HepG2 (cell line): ENCODE measurements around the gene ORC1. TPM values are rescaled to one million over a fixed set of nuclear protein-coding genes. Genes with fewer than 3 reads are reported as not detected.

Experiments used
- ARNT ChIP-seq: fragments of 450-650 bp; IDR thresholded peaks from 2 replicates; pipeline ENCODE4 v1.6.1; 2017
- BRCA1 ChIP-seq: sonication (generic); formaldehyde crosslinking; IDR thresholded peaks from 2 replicates; pipeline ENCODE4 v1.4.0; 2020; ENCODE audit warnings: missing genetic modification reagents
- ETS1 ChIP-seq: sonication (generic); formaldehyde crosslinking; IDR thresholded peaks from 2 replicates; pipeline ENCODE4 v1.4.0; 2020; ENCODE audit warnings: missing genetic modification reagents
- EZH2 ChIP-seq: conservative IDR thresholded peaks from 2 replicates; pipeline ENCODE4 v1.6.1; 2012; ENCODE audit warnings: mild to moderate bottlenecking, low read depth, low read length, moderate library complexity
- HOXA5 ChIP-seq: sonication (generic); formaldehyde crosslinking; IDR thresholded peaks from 2 replicates; pipeline ENCODE4 v1.4.0; 2020; ENCODE audit warnings: missing genetic modification reagents
- MAX ChIP-seq: IDR thresholded peaks from 2 replicates; pipeline ENCODE4 v1.6.1; 2012; ENCODE audit warnings: inconsistent platforms
- MAZ ChIP-seq, 2 experiments: sonication (generic) in 1 of 2; formaldehyde crosslinking in 1 of 2; IDR thresholded peaks; 2 replicates each; pipeline versions ENCODE4 v1.5.0 to v1.6.1; 2012 to 2020; ENCODE audit warnings: low read depth in 2 of 2, mild to moderate bottlenecking in 2 of 2, borderline replicate concordance in 1 of 2, improper control_type of control experiment in 1 of 2, low read length in 1 of 2, missing genetic modification reagents in 1 of 2, moderate library complexity in 1 of 2
- MLLT10 ChIP-seq: sonication (generic); formaldehyde crosslinking; IDR thresholded peaks from 2 replicates; pipeline ENCODE4 v1.4.0; 2020; ENCODE audit warnings: missing genetic modification reagents
- NCOA2 ChIP-seq: sonication (generic); formaldehyde crosslinking; IDR thresholded peaks from 2 replicates; pipeline ENCODE4 v1.8.0; 2022; ENCODE audit warnings: inconsistent platforms
- NCOA5 ChIP-seq: sonication (generic); formaldehyde crosslinking; IDR thresholded peaks from 2 replicates; pipeline ENCODE4 v1.4.0; 2020; ENCODE audit warnings: missing genetic modification reagents
- NFE2 ChIP-seq: sonication (generic); formaldehyde crosslinking; IDR thresholded peaks from 2 replicates; pipeline ENCODE4 v1.4.0; 2020; ENCODE audit warnings: missing genetic modification reagents
- PLRG1 ChIP-seq: fragments of 450-650 bp; conservative IDR thresholded peaks from 2 replicates; pipeline ENCODE4 v1.6.1; 2016
- POLR2AphosphoS2 ChIP-seq: IDR thresholded peaks from 2 replicates; pipeline ENCODE4 v1.6.1; 2011; ENCODE audit warnings: low read depth, low read length, improper control_type of control experiment
- REPIN1 ChIP-seq: sonication (generic); formaldehyde crosslinking; IDR thresholded peaks from 2 replicates; pipeline ENCODE4 v1.8.0; 2022; ENCODE audit warnings: missing genetic modification reagents, low read depth, mild to moderate bottlenecking, borderline replicate concordance
- SOX6 ChIP-seq, 2 experiments: fragments of 450-650 bp in 1 of 2; sonication (generic) in 1 of 2; formaldehyde crosslinking in 1 of 2; IDR thresholded peaks; 2 replicates each; pipeline versions ENCODE4 v1.4.0 to v1.6.1; 2017 to 2020; ENCODE audit warnings: antibody characterized with exemption in 1 of 2, mild to moderate bottlenecking in 1 of 2, missing genetic modification reagents in 1 of 2
- STAT5B ChIP-seq: sonication (generic); formaldehyde crosslinking; IDR thresholded peaks from 2 replicates; pipeline ENCODE4 v1.4.0; 2020; ENCODE audit warnings: missing genetic modification reagents
- SYNCRIP ChIP-seq: fragments of 200-400 bp; formaldehyde crosslinking; IDR thresholded peaks from 2 replicates; pipeline ENCODE4 v1.6.1; 2018; ENCODE audit warnings: mild to moderate bottlenecking, low read depth, low read length; ENCODE audit not compliant: insufficient read depth
- YEATS4 ChIP-seq: sonication (generic); formaldehyde crosslinking; IDR thresholded peaks from 2 replicates; pipeline ENCODE4 v1.4.0; 2020; ENCODE audit warnings: missing genetic modification reagents, borderline replicate concordance
- ZFP41 ChIP-seq: sonication (generic); formaldehyde crosslinking; IDR thresholded peaks from 2 replicates; pipeline ENCODE4 v1.4.0; 2020; ENCODE audit warnings: mild to moderate bottlenecking, missing genetic modification reagents, borderline replicate concordance
- ZFYVE20 ChIP-seq: sonication (generic); formaldehyde crosslinking; IDR thresholded peaks from 2 replicates; pipeline ENCODE4 v1.8.0; 2023; ENCODE audit warnings: low read depth, mild to moderate bottlenecking, moderate library complexity, missing genetic modification reagents, borderline replicate concordance
- ZNF256 ChIP-seq: sonication (generic); formaldehyde crosslinking; conservative IDR thresholded peaks from 2 replicates; pipeline ENCODE4 v1.4.0; 2020; ENCODE audit warnings: missing genetic modification reagents
- ZNF781 ChIP-seq: sonication (generic); formaldehyde crosslinking; IDR thresholded peaks from 2 replicates; pipeline ENCODE4 v1.5.1; 2020; ENCODE audit warnings: borderline replicate concordance, mild to moderate bottlenecking, missing genetic modification reagents; ENCODE audit errors: not compliant biosample characterization
- polyA plus RNA-seq, 8 experiments: library from polyadenylated mRNA; depleted of rRNA in 3 of 8; stranded (reverse) in 7 of 8; unstranded in 1 of 8; fragments of >200 nt; fragmentation: Illumina TruSeq in 4 of 8; extraction: Trizol in 4 of 8; gene quantifications; 2 replicates each; pipeline versions ENCODE4 v1.2.1 to v1.2.3, GENCODE V29; 2011 to 2016; ENCODE audit warnings: low read depth in 4 of 8, missing spikeins in 1 of 8, mixed read lengths in 1 of 8; ENCODE audit not compliant: insufficient read depth in 1 of 8
- total RNA-seq, 5 experiments: library from RNA; depleted of rRNA; stranded (reverse); fragments of >200 nt; fragmentation: Illumina TruSeq; extraction: Trizol; gene quantifications; 2 replicates each; pipeline ENCODE4 v1.2.3, GENCODE V29; 2016; ENCODE audit warnings: low read depth in 1 of 5
- TF ChIP-seq, protein P1 (sequence below): IDR thresholded peaks from 2 replicates; pipeline ENCODE4 v1.6.1; 2016; ENCODE audit warnings: mild to moderate bottlenecking, missing biosample characterization, missing genetic modification reagents
- TF ChIP-seq, protein P2 (sequence below): sonication (generic); formaldehyde crosslinking; IDR thresholded peaks from 2 replicates; pipeline ENCODE4 v1.8.0; 2022; ENCODE audit warnings: mild to moderate bottlenecking, missing genetic modification reagents
- TF ChIP-seq, protein P3 (sequence below): sonication (generic); formaldehyde crosslinking; IDR thresholded peaks from 2 replicates; pipeline ENCODE4 v1.8.1; 2023; ENCODE audit warnings: mild to moderate bottlenecking, missing genetic modification reagents

The ORC1 gene
- total and polyA plus RNA-seq, 2 of the 13 experiments (the other 11 are each of a cell fraction or from before 2014, with no cell fraction given), result 7.0 to 23.5 TPM

DNA sequence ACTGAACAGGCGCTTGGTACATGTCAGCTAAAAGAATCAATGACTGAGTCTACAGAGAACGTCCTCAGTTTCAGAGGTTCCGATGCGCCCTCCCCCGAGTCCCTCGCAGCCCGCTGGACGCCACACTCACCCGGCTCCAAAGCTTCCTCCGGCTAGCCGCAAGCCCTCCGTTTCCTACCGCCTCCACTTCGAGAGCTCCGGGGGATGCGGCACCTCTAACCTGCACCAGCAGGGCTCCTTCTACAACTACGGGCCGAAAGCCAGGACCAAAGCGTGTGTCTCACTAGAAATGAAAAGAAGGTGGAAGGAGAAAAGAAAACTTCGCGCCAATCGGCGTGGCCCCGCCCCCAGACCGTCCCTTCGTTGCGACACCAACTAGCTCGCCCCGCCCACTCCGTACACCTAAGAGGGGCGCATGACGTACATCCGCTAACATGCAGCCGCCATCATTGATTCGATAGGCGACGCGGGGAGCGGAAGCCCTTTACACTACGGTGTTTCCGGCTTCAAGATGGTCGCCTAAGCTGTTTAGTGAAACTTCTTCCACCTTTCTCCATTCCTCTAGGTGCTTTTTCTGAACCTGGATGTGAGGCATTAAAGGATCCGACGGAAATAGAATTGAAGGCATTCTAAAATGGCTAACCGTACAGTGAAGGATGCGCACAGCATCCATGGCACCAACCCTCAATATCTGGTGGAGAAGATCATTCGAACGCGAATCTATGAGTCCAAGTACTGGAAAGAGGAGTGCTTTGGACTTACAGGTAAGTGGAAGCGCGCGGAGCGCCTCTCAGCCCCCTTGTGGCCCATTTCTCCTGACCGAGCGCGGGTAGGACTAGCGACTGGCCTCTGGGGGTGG lies at the start of gene ORC1, which contains the start of gene PRPF38A (continued):
- TF ChIP-seq ARNT, result no peak
- no peak for TF ChIP-seq NFE2
- TF ChIP-seq, protein P1, sequence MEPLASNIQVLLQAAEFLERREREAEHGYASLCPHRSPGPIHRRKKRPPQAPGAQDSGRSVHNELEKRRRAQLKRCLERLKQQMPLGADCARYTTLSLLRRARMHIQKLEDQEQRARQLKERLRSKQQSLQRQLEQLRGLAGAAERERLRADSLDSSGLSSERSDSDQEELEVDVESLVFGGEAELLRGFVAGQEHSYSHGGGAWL (CRISPR knock-in tag), result no peak
- TF ChIP-seq ZNF781 (CRISPR knock-in tag), result no peak
- TF ChIP-seq MAZ (IDR thresholded peaks at IDR 0.05; ENCODE audit: borderline replicate concordance, low read depth, low read length), result peak; percentile 50; the same call in 1 of the 2 replicates
- TF ChIP-seq MAZ (CRISPR knock-in tag; IDR thresholded peaks at IDR 0.05; ENCODE audit: low read depth), result peak; percentile 56
- no peak for TF ChIP-seq NCOA5
- no peak for TF ChIP-seq ETS1
- no peak for TF ChIP-seq ZNF256 (CRISPR knock-in tag)
- TF ChIP-seq, protein P2, sequence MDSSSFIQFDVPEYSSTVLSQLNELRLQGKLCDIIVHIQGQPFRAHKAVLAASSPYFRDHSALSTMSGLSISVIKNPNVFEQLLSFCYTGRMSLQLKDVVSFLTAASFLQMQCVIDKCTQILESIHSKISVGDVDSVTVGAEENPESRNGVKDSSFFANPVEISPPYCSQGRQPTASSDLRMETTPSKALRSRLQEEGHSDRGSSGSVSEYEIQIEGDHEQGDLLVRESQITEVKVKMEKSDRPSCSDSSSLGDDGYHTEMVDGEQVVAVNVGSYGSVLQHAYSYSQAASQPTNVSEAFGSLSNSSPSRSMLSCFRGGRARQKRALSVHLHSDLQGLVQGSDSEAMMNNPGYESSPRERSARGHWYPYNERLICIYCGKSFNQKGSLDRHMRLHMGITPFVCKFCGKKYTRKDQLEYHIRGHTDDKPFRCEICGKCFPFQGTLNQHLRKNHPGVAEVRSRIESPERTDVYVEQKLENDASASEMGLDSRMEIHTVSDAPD, result no peak
- TF ChIP-seq, protein P3, sequence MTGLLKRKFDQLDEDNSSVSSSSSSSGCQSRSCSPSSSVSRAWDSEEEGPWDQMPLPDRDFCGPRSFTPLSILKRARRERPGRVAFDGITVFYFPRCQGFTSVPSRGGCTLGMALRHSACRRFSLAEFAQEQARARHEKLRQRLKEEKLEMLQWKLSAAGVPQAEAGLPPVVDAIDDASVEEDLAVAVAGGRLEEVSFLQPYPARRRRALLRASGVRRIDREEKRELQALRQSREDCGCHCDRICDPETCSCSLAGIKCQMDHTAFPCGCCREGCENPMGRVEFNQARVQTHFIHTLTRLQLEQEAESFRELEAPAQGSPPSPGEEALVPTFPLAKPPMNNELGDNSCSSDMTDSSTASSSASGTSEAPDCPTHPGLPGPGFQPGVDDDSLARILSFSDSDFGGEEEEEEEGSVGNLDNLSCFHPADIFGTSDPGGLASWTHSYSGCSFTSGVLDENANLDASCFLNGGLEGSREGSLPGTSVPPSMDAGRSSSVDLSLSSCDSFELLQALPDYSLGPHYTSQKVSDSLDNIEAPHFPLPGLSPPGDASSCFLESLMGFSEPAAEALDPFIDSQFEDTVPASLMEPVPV, result no peak
- TF ChIP-seq HOXA5 (CRISPR knock-in tag), result peak; percentile 79; the same call in 1 of the 2 replicates
- TF ChIP-seq SOX6 (IDR thresholded peaks at IDR 0.05), result no peak
- peak; percentile 81 for TF ChIP-seq SOX6 (CRISPR knock-in tag; IDR thresholded peaks at IDR 0.05)
- TF ChIP-seq REPIN1, result peak; percentile 37; the same call in 1 of the 2 replicates
- TF ChIP-seq SYNCRIP, result no peak
- TF ChIP-seq NCOA2 (CRISPR knock-in tag), result peak; percentile 45
- no peak for TF ChIP-seq EZH2
- TF ChIP-seq MAX, result no peak; the same call in 1 of the 2 replicates
- no peak for TF ChIP-seq BRCA1
- no peak for TF ChIP-seq ZFP41 (CRISPR knock-in tag)
- TF ChIP-seq STAT5B, result no peak
- peak; percentile 84 for TF ChIP-seq YEATS4 (CRISPR knock-in tag)
- TF ChIP-seq POLR2AphosphoS2, result peak; percentile 64; the same call in 1 of the 2 replicates
- no peak for TF ChIP-seq PLRG1
- no peak; the same call in 1 of the 2 replicates for TF ChIP-seq ZFYVE20
- no peak for TF ChIP-seq MLLT10 (CRISPR knock-in tag)
